Measurements from ENCODE around the gene MRPL20.
"Not testable (repeated sequence)": the region's sequence is repeated elsewhere in the genome, so short reads cannot be mapped to it uniquely, and the experiment has no call there.

GRCh38 chr1:1417825-1418463 lies 10.9 kb upstream of the MRPL20 start:
- TF ChIP-seq EZH2 (IDR thresholded peaks at IDR 0.05; ENCODE audit: borderline replicate concordance, low read length); CTCF (IDR thresholded peaks at IDR 0.05; ENCODE audit: low read length): not testable (repeated sequence)

Measured in OCI-LY1 (cell line).